Measurements from ENCODE around the gene PRSS21. TPM values are rescaled to one million over a fixed set of nuclear protein-coding genes. Genes with fewer than 3 reads are reported as not detected.

The PRSS21 gene
- total RNA-seq, 1 donor from 2014 or later, result not detected

GRCh38 chr16:2819179-2819938 is 2.3 kb downstream of the PRSS21 start:
- Mint-ChIP-seq H3K36me3 (ENCODE audit: unreplicated experiment) (no peaks in the 10 kb centered on the region), H3K4me3 (ENCODE audit: unreplicated experiment) (no peak overlapping the region), H3K27ac (ENCODE audit: unreplicated experiment) (no peak overlapping the region), H3K4me1 (ENCODE audit: unreplicated experiment) (no peaks in the 10 kb centered on the region), H3K9me3 (ENCODE audit: unreplicated experiment) (no peaks in the 10 kb centered on the region), H3K27me3 (ENCODE audit: unreplicated experiment) (peaks cover 26% of the 10 kb centered on the region)
- TF ChIP-seq, protein P1, sequence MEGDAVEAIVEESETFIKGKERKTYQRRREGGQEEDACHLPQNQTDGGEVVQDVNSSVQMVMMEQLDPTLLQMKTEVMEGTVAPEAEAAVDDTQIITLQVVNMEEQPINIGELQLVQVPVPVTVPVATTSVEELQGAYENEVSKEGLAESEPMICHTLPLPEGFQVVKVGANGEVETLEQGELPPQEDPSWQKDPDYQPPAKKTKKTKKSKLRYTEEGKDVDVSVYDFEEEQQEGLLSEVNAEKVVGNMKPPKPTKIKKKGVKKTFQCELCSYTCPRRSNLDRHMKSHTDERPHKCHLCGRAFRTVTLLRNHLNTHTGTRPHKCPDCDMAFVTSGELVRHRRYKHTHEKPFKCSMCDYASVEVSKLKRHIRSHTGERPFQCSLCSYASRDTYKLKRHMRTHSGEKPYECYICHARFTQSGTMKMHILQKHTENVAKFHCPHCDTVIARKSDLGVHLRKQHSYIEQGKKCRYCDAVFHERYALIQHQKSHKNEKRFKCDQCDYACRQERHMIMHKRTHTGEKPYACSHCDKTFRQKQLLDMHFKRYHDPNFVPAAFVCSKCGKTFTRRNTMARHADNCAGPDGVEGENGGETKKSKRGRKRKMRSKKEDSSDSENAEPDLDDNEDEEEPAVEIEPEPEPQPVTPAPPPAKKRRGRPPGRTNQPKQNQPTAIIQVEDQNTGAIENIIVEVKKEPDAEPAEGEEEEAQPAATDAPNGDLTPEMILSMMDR (IDR thresholded peaks at IDR 0.05), result no peak
- DNase-seq (ENCODE audit: extremely low spot score, unreplicated experiment), result no peak

- Mint-ChIP-seq H3K36me3 (ENCODE audit: unreplicated experiment) (no peaks in the 10 kb centered on the region), H3K9me3 (ENCODE audit: unreplicated experiment) (no peaks in the 10 kb centered on the region), H3K4me1 (ENCODE audit: unreplicated experiment) (no peaks in the 10 kb centered on the region), H3K27me3 (ENCODE audit: unreplicated experiment) (peaks cover 24% of the 10 kb centered on the region), H3K27ac (ENCODE audit: unreplicated experiment) (no peak overlapping the region), H3K4me3 (ENCODE audit: unreplicated experiment) (no peak overlapping the region)
- TF ChIP-seq, protein P1 (IDR thresholded peaks at IDR 0.05), result no peak
- DNase-seq (ENCODE audit: extremely low spot score, unreplicated experiment), result peak; percentile 75
Observed at GRCh38 chr16:2819939-2820835, 3.1 kb downstream of the PRSS21 start.

DNA sequence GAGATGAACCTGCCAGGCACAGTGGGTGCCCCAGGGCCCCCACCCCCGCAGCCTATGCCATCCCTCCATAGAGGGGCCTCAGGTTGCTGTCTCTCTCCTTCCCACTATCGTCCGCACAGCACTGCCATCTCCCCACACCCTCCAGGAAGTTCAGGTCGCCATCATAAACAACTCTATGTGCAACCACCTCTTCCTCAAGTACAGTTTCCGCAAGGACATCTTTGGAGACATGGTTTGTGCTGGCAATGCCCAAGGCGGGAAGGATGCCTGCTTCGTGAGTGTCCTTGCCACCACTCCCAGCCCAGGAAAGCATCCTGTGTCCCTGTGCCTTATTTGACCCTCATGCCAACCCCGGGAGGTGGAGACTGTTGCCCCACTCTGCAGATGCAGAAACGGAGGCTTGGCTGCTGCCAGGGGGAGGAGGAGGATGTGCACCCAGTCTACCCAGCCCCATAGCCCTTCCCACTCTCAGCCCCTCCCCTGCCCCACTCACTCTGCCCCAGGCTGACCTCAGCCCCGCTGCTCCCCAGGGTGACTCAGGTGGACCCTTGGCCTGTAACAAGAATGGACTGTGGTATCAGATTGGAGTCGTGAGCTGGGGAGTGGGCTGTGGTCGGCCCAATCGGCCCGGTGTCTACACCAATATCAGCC is 3.9 kb downstream of the PRSS21 start:
- H3K4me3 Mint-ChIP-seq (ENCODE audit: unreplicated experiment), result no peak overlapping the region
- H3K27ac Mint-ChIP-seq (ENCODE audit: unreplicated experiment), result no peak overlapping the region
- no peaks in the 10 kb centered on the region for H3K4me1 Mint-ChIP-seq (ENCODE audit: unreplicated experiment)
- no peaks in the 10 kb centered on the region for H3K36me3 Mint-ChIP-seq (ENCODE audit: unreplicated experiment)
- H3K9me3 Mint-ChIP-seq (ENCODE audit: unreplicated experiment), result no peaks in the 10 kb centered on the region
- H3K27me3 Mint-ChIP-seq (ENCODE audit: unreplicated experiment), result peaks cover 17% of the 10 kb centered on the region
- TF ChIP-seq, protein P1 (IDR thresholded peaks at IDR 0.05), result no peak
- no peak for DNase-seq (ENCODE audit: extremely low spot score, unreplicated experiment)

GRCh38 chr16:2821487-2822157 is 4.6 kb downstream of the PRSS21 start:
- H3K4me1 Mint-ChIP-seq (ENCODE audit: unreplicated experiment), result no peaks in the 10 kb centered on the region
- DNase-seq (ENCODE audit: extremely low spot score, unreplicated experiment), result peak; percentile 40
- no peak overlapping the region for H3K4me3 Mint-ChIP-seq (ENCODE audit: unreplicated experiment)
- H3K27ac Mint-ChIP-seq (ENCODE audit: unreplicated experiment), result no peak overlapping the region
- H3K36me3 Mint-ChIP-seq (ENCODE audit: unreplicated experiment), result no peaks in the 10 kb centered on the region
- TF ChIP-seq, protein P1 (IDR thresholded peaks at IDR 0.05), result no peak
- H3K9me3 Mint-ChIP-seq (ENCODE audit: unreplicated experiment), result no peaks in the 10 kb centered on the region
- peaks cover 16% of the 10 kb centered on the region for H3K27me3 Mint-ChIP-seq (ENCODE audit: unreplicated experiment)
